ENCODE measurements around the gene CXADR.

DNA sequence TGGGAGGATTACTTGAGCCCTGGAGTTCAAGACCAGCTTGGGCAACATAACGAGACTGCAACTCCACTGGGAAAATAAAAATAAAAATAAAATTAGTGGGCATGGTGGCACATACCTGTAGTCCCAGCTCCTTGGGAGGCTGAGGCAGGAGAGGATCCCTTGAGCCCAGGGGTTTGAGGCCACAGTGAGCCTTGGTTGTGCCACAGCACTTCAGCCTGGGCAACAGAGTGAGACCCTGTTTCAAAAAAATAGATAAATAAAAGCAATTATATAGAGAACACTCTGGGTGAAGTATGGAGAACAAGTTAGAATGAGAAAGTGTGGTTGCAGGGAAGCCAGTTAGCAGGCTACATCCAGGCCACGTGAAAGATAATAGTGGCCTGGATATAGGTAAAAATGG, 25.7 kb downstream of the CXADR start:
- TF ChIP-seq CTCF (conservative IDR thresholded peaks at IDR 0.05): no peak
- no peak for TF ChIP-seq EZH2 (IDR thresholded peaks at IDR 0.05; ENCODE audit: low read depth)

Measured in PC-9 (cell line).